Stimulated activated naive CD8-positive, alpha-beta T cell treated with anti-CD3 and anti-CD28 coated beads, Interleukin-15, amount 100 ng/mL, for 72 hours (primary cell): ENCODE data around the gene PTGDR2.

ENCODE experiments used
- ATAC-seq: fragments of 150-1000 bp; cut with Tn5 transposase; 2 replicates; pipeline ENCODE4 v1.10.0; 2021; ENCODE audit warnings: mild to moderate bottlenecking, moderate library complexity
- DNase-seq, 2 donors: peaks; one replicate each; pipeline ENCODE4 v3.0.0; 2021 to 2022
- H3K27ac Mint-ChIP-seq, 2 donors: one replicate each; pipeline ENCODE4 v1.8.0; 2022; ENCODE audit warnings: mild to moderate bottlenecking in 2 of 2, mixed read lengths in 2 of 2, moderate library complexity in 2 of 2
- H3K27me3 Mint-ChIP-seq: one replicate; pipeline ENCODE4 v1.8.0; 2022; ENCODE audit warnings: mixed read lengths
- H3K4me1 Mint-ChIP-seq: one replicate; pipeline ENCODE4 v1.8.0; 2022; ENCODE audit warnings: mild to moderate bottlenecking, mixed read lengths
- H3K4me3 Mint-ChIP-seq, 2 donors: one replicate each; pipeline ENCODE4 v1.8.0; 2022; ENCODE audit warnings: mild to moderate bottlenecking in 2 of 2, mixed read lengths in 2 of 2, moderate library complexity in 1 of 2
- H3K9me3 Mint-ChIP-seq, 2 donors: one replicate each; pipeline ENCODE4 v1.8.0; 2022; ENCODE audit warnings: mixed read lengths in 2 of 2

PTGDR2 gene

GRCh38 chr11:60867871-60868681 is 12.3 kb upstream of the PTGDR2 start:
- no peaks in the 10 kb centered on the region for H3K9me3 Mint-ChIP-seq
- H3K27me3 Mint-ChIP-seq: no peaks in the 10 kb centered on the region
- no peak overlapping the region for H3K27ac Mint-ChIP-seq
- H3K4me1 Mint-ChIP-seq: peaks cover 37% of the 10 kb centered on the region
- DNase-seq (no peak), ATAC-seq (no peak)
- no peak overlapping the region for H3K4me3 Mint-ChIP-seq

GRCh38 chr11:60866911-60867870 is 11.4 kb upstream of the PTGDR2 start, which contains the start of gene ZP1:
ZP1 (plus strand) TSS chr11:60867542; CDS start chr11:60867562, 20 bp downstream.
- Mint-ChIP-seq H3K4me1 (peaks cover 29% of the 10 kb centered on the region), H3K27ac (no peak within 1 kb of the TSS), H3K27me3 (no peaks in the 10 kb centered on the region), H3K4me3 (no peak within 1 kb of the TSS), H3K9me3 (no peaks in the 10 kb centered on the region)
- DNase-seq: no peak
- ATAC-seq: peak; percentile 18

- Mint-ChIP-seq H3K9me3 (no peaks in the 10 kb centered on the region), H3K4me3 (no peak overlapping the region)
- no peak for ATAC-seq
Observed at GRCh38 chr11:60864856-60865513, 9.2 kb upstream of the PTGDR2 start.

GRCh38 chr11:60863550-60864521 is 8.1 kb upstream of the PTGDR2 start:
- no peak for DNase-seq
- peaks cover 12% of the 10 kb centered on the region for H3K4me1 Mint-ChIP-seq
- H3K27me3 Mint-ChIP-seq: no peaks in the 10 kb centered on the region
- no peaks in the 10 kb centered on the region for H3K9me3 Mint-ChIP-seq
- H3K27ac Mint-ChIP-seq: no peak overlapping the region
- H3K4me3 Mint-ChIP-seq: no peak overlapping the region
- no peak for ATAC-seq

More at GRCh38 chr11:60864856-60865513, 9.2 kb upstream of the PTGDR2 start:
- H3K27ac Mint-ChIP-seq: no peak overlapping the region
- H3K27me3 Mint-ChIP-seq: no peaks in the 10 kb centered on the region
- peaks cover 7% of the 10 kb centered on the region for H3K4me1 Mint-ChIP-seq
- DNase-seq: no peak

GRCh38 chr11:60862171-60862570 is 6.4 kb upstream of the PTGDR2 start:
- DNase-seq (no peak), ATAC-seq (no peak)
- Mint-ChIP-seq H3K4me3 (no peak overlapping the region), H3K27ac (no peak overlapping the region), H3K27me3 (no peaks in the 10 kb centered on the region), H3K4me1 (peaks cover 24% of the 10 kb centered on the region), H3K9me3 (no peaks in the 10 kb centered on the region)

GRCh38 chr11:60860943-60861342 is 5.2 kb upstream of the PTGDR2 start:
- ATAC-seq (no peak), DNase-seq (no peak)
- H3K27ac Mint-ChIP-seq: no peak overlapping the region
- H3K4me3 Mint-ChIP-seq: no peak overlapping the region
- H3K9me3 Mint-ChIP-seq: no peaks in the 10 kb centered on the region
- H3K27me3 Mint-ChIP-seq: no peaks in the 10 kb centered on the region
- peaks cover 32% of the 10 kb centered on the region for H3K4me1 Mint-ChIP-seq

GRCh38 chr11:60859616-60860250 is 4.0 kb upstream of the PTGDR2 start:
- Mint-ChIP-seq H3K4me3 (no peak overlapping the region), H3K27me3 (no peaks in the 10 kb centered on the region), H3K4me1 (peaks cover 44% of the 10 kb centered on the region), H3K27ac (peak overlapping the region; percentile 73 to 87), H3K9me3 (no peaks in the 10 kb centered on the region)
- DNase-seq (no peak), ATAC-seq (no peak)

GRCh38 chr11:60858731-60859464 is 3.1 kb upstream of the PTGDR2 start:
- H3K4me3 Mint-ChIP-seq: no peak overlapping the region
- no peaks in the 10 kb centered on the region for H3K9me3 Mint-ChIP-seq
- H3K27me3 Mint-ChIP-seq: no peaks in the 10 kb centered on the region
- peak in 1 of 2 donors; percentile 29 for DNase-seq
- peak overlapping the region; percentile 88 to 93 for H3K27ac Mint-ChIP-seq
- peaks cover 44% of the 10 kb centered on the region for H3K4me1 Mint-ChIP-seq
- peak; percentile 80 for ATAC-seq

- no peaks in the 10 kb centered on the region for H3K27me3 Mint-ChIP-seq
- ATAC-seq: no peak
- peak overlapping the region in 1 of 2 donors; percentile 93 for H3K27ac Mint-ChIP-seq
- H3K4me3 Mint-ChIP-seq: no peak overlapping the region
- H3K4me1 Mint-ChIP-seq: peaks cover 44% of the 10 kb centered on the region
- no peak for DNase-seq
- H3K9me3 Mint-ChIP-seq: no peaks in the 10 kb centered on the region
Observed at GRCh38 chr11:60858236-60858635, 2.5 kb upstream of the PTGDR2 start.

- DNase-seq: no peak
- H3K9me3 Mint-ChIP-seq: no peaks in the 10 kb centered on the region
- H3K27ac Mint-ChIP-seq: peak overlapping the region in 1 of 2 donors; percentile 71
Observed at GRCh38 chr11:60857378-60858232, 1.9 kb upstream of the PTGDR2 start.

GRCh38 chr11:60854847-60855725 is 664 bp downstream of the PTGDR2 start:
- DNase-seq: no peak
- H3K4me1 Mint-ChIP-seq: peaks cover 44% of the 10 kb centered on the region
- no peak overlapping the region for H3K4me3 Mint-ChIP-seq
- ATAC-seq: no peak
- no peaks in the 10 kb centered on the region for H3K27me3 Mint-ChIP-seq
- no peaks in the 10 kb centered on the region for H3K9me3 Mint-ChIP-seq
- H3K27ac Mint-ChIP-seq: no peak overlapping the region

More at GRCh38 chr11:60857378-60858232, 1.9 kb upstream of the PTGDR2 start:
- Mint-ChIP-seq H3K4me1 (peaks cover 44% of the 10 kb centered on the region), H3K27me3 (no peaks in the 10 kb centered on the region), H3K4me3 (no peak overlapping the region)
- ATAC-seq: peak; percentile 34
